ENCODE results near the gene IPP. TPM values are rescaled to one million over a fixed set of nuclear protein-coding genes. Genes with fewer than 3 reads are reported as not detected.
A peak's percentile ranks its signal among the peaks of the same experiment; 100 is the strongest.
"Not testable (repeated sequence)": the region's sequence is repeated elsewhere in the genome, so short reads cannot be mapped to it uniquely, and the experiment has no call there.

IPP gene
- total RNA-seq, 6 experiments from 2014 or later = 5.5 to 12.9 (median 8.3) TPM

- TF ChIP-seq CTCF (IDR thresholded peaks at IDR 0.05) = no peak
- TF ChIP-seq POLR2A (IDR thresholded peaks at IDR 0.05) = no peak
- no peak for ATAC-seq
- WGBS (ENCODE audit: insufficient coverage, low coverage, low lambda C conversion rate, missing lambda C conversion rate) = 82% methylated on average over 1 of the region's 1 CpG
Measured at GRCh38 chr1:45704637-45705036, 45.8 kb downstream of the IPP start.

DNA sequence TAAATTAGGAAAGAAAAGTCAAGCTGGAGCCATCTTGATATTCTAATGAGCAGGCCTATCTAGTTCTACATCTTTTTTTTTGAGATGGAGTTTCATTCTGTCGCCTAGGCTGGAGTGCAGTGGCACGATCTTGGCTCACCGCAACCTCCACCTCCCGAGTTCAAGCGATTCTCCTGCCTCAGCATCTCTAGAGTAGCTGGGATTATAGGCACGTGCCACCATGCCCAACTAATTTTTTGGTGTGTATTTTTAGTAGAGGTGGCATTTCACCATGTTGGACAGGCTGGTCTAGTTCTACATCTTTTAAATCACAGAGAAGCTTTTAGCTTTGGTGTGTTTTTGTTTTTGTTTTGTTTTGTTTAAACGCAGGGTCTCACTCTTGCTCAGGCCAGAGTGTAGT, 55.6 kb downstream of the IPP start:
- H3K4me1 ChIP-seq = no peaks in the 10 kb centered on the region
- no peak for TF ChIP-seq CTCF (IDR thresholded peaks at IDR 0.05)
- no peak for TF ChIP-seq POLR2A (IDR thresholded peaks at IDR 0.05)
- 95% methylated on average over 7 of the region's 7 CpGs for WGBS (ENCODE audit: insufficient coverage, low coverage, low lambda C conversion rate, missing lambda C conversion rate)
- DNase-seq (no peak), ATAC-seq (no peak)
- intact Hi-C loops (cut with DNase I) = no loop called here
- no peaks in the 10 kb centered on the region for H3K27me3 ChIP-seq
- peaks cover 0 to 42% (median 6%) of the 10 kb centered on the region in 4 donors for H3K36me3 ChIP-seq
- no peaks in the 10 kb centered on the region for H3K9me3 ChIP-seq
- H3K27ac ChIP-seq = no peak overlapping the region
- H3K4me3 ChIP-seq = no peak overlapping the region

More at GRCh38 chr1:45704637-45705036, 45.8 kb downstream of the IPP start:
- H3K4me3 ChIP-seq = no peak overlapping the region
- no peak overlapping the region for H3K27ac ChIP-seq
- no peaks in the 10 kb centered on the region for H3K36me3 ChIP-seq
- H3K9me3 ChIP-seq = no peaks in the 10 kb centered on the region
- intact Hi-C loops (cut with DNase I) = no loop called here
- H3K4me1 ChIP-seq = no peaks in the 10 kb centered on the region
- no peak for DNase-seq
- H3K27me3 ChIP-seq = no peaks in the 10 kb centered on the region

DNA sequence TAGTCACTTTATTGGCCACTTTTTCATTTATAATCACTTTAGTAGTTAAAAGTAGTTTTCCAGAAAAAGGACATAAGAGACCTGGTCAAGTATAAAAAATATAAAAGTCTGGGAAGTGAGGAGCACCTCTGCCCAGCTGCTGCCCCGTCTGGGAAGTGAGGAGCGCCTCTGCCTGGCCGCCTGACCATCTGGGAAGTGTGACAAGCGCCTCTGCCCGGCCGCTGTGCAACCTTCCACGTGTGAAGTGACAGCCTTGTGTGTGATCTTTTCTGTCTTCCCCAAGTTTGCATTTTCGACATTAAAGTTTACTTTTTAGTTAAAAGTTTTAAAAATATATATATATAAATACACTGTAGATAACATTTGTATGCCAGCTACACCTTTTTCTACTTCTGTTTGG, 56.6 kb downstream of the IPP start:
- DNase-seq; intact Hi-C loops (cut with DNase I): not testable (repeated sequence)

DNA sequence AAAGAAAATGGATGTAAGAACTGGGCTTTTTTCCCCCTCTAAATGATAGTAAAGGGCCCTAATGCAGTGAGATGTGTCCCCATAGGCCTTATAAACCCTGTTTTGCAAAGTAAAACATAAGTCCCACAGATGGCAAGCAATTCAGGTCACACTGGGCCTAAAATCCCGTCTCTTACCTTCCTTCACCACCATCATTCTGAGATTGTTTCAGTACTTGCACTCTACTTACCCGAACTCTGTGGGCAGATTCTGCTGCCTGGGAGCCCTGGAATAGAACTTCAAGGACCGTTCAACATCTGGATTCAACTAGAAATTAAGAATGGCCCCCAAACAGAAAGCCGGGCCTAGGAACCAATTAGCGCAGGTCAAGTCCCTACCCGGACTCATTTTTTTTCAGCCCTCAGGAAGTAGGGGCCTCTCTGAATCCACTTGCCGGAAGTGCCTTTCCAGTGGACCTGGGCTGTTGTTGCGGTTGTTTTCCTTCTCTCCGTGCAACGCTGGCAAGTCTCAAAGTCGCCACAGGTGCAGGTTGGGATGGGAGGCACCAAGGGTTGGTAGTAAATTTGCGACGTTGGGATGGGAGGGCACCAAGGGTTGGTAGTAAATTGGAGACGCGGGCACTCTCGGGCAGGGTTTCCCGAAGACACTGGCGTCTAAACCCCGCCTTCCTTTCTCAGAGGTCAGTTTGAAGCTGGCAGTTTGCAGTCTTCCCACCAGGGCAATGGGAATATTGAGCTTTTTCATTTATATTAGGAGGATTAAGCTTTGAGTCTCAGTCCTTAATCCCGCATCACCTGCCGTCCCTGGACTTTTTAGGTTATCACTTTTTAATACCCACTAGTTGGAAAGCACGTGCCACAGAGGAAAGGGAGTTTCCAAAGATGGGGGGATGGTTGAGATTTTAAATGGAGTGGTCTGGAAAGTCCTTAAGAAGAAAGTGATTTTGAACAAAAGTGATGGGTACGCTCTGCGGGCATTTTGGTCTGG, 62.4 kb downstream of the IPP start, which contains the start of gene TMEM69:
TSS of gene TMEM69 (plus strand) at position 428 of the 987 bp plus-strand sequence. CDS start 2,888 bp downstream, outside the sequence.
- DNase-seq (peak; percentile 51 to 79 (median 68)), ATAC-seq (peak; percentile 37 to 52 (median 44))
- Histone ChIP-seq H3K9me3 (no peaks in the 10 kb centered on the region), H3K4me3 (peak within 1 kb of the TSS; percentile 60 to 90 (median 86)), H3K27me3 (no peaks in the 10 kb centered on the region), H3K36me3 (peaks cover 0 to 7% (median 4%) of the 10 kb centered on the region in 4 donors), H3K27ac (peak within 1 kb of the TSS; percentile 89 to 96 (median 93)), H3K4me1 (peaks cover 0 to 10% (median 5%) of the 10 kb centered on the region in 4 donors)
- under 1% methylated on average over 19 of the region's 24 CpGs for WGBS (ENCODE audit: insufficient coverage, low coverage, low lambda C conversion rate, missing lambda C conversion rate)
- TF ChIP-seq POLR2A (IDR thresholded peaks at IDR 0.05) = no peak
- peak in 1 of 4 donors; percentile 17 for TF ChIP-seq CTCF (IDR thresholded peaks at IDR 0.05)
- intact Hi-C loops (cut with DNase I) = loop anchor here in 1 of 2 donors (5.0 kb wide), 1 partner anchor 114 kb away; the partner anchor contains the start of gene MAST2

More for the DNA sequence above, 56.6 kb downstream of the IPP start:
- H3K27ac ChIP-seq, H3K9me3 ChIP-seq, H3K4me1 ChIP-seq, ATAC-seq, H3K4me3 ChIP-seq, H3K27me3 ChIP-seq: not testable (repeated sequence)
- WGBS (ENCODE audit: insufficient coverage, low coverage, low lambda C conversion rate, missing lambda C conversion rate) = 71% methylated on average over 8 of the region's 8 CpGs
- peaks cover 0 to 42% (median 6%) of the 10 kb centered on the region in 4 donors for H3K36me3 ChIP-seq

All from right lobe of liver (tissue), 6 donors.